ENCODE data around the gene SEPSECS. TPM values are rescaled to one million over a fixed set of nuclear protein-coding genes. Genes with fewer than 3 reads are reported as not detected.

The SEPSECS gene
- total RNA-seq, 4 donors from 2014 or later = 3.0 to 7.2 (median 4.4) TPM

DNA sequence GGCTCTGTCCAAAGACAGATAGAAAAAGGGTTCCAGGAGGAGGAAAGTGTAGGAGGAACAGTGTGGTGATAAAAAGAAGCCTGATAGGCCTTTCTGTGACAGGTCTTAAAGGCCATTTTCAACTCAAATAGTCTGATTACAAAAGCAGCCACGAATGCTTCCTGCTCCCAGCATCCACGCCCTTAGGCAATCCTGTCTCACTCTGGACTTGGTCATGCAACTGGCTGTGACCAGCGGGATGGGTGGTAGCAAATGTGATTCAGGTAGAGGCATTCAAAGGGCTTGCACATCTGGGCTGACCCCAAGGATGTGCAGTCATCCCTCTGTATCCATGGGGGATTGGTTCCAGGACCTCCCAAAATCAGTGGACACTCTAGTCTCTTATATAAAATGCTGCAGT is 14.4 kb upstream of the SEPSECS start:
- H3K9me3 ChIP-seq = no peaks in the 10 kb centered on the region
- no peak for DNase-seq
- H3K4me3 ChIP-seq = no peak overlapping the region
- WGBS, 2 donors = 30 to 63% methylated on average over 3 of the region's 3 CpGs
- TF ChIP-seq, protein P1, sequence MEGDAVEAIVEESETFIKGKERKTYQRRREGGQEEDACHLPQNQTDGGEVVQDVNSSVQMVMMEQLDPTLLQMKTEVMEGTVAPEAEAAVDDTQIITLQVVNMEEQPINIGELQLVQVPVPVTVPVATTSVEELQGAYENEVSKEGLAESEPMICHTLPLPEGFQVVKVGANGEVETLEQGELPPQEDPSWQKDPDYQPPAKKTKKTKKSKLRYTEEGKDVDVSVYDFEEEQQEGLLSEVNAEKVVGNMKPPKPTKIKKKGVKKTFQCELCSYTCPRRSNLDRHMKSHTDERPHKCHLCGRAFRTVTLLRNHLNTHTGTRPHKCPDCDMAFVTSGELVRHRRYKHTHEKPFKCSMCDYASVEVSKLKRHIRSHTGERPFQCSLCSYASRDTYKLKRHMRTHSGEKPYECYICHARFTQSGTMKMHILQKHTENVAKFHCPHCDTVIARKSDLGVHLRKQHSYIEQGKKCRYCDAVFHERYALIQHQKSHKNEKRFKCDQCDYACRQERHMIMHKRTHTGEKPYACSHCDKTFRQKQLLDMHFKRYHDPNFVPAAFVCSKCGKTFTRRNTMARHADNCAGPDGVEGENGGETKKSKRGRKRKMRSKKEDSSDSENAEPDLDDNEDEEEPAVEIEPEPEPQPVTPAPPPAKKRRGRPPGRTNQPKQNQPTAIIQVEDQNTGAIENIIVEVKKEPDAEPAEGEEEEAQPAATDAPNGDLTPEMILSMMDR (IDR thresholded peaks at IDR 0.05) = no peak
- no peak for TF ChIP-seq POLR2A (IDR thresholded peaks at IDR 0.05)
- intact Hi-C loops (cut with DNase I) = no loop called here
- H3K27ac ChIP-seq = peak overlapping the region in 1 of 4 donors; percentile 57
- peaks cover 12 to 23% (median 16%) of the 10 kb centered on the region in 3 donors for H3K4me1 ChIP-seq
- H3K36me3 ChIP-seq = no peaks in the 10 kb centered on the region
- H3K27me3 ChIP-seq = no peaks in the 10 kb centered on the region

DNA sequence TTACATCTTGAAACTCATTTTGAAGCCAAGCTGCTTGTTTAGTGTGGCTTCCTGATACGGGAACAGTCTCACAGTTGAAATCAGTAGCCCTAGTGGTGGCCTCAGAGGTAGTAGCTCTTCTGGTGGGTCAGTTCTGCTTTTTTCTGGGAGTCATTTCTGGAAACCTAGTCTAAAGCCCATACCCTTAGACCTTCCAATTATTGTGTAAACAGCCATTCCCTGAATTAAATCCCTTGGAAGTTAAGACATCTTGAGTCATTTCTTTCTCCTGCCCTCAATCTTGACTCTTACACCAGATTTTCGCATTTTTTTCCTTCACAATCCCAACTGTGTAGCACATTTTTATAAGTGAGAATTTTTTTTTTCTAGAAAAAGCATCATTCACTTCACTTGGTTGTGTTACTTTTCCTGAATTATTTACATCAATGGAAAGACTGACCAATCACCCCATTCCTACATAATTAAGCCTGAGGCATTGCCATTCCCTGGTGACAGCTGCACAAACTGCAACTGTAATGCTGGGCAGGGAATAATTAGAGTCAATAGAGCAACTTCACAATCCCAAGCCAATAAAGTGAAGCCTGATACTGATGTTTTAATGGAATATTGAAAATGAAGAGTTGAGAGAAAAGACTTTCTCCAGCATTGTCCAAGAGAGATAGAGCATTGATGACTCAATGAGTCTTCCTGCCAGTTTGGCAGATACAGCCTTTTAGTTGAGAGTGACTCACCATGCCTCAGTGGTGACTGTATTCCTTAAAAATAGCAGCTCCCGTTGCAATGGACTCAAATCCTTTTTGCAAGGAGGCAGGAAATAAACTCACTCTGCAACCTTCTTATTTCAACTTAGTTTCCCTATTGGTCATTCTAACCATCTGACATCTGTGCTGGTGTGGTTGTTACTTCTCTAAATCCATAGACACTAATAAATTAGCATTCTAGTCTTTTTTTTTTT is 13.0 kb upstream of the SEPSECS start:
- TF ChIP-seq, protein P1 (IDR thresholded peaks at IDR 0.05) = no peak
- no peak for TF ChIP-seq POLR2A (IDR thresholded peaks at IDR 0.05)
- H3K9me3 ChIP-seq = no peaks in the 10 kb centered on the region
- no peaks in the 10 kb centered on the region for H3K36me3 ChIP-seq
- no peak for DNase-seq
- H3K4me1 ChIP-seq = peaks cover 12 to 23% (median 16%) of the 10 kb centered on the region in 3 donors
- 43 to 59% methylated on average over 3 of the region's 3 CpGs for WGBS, 2 donors
- H3K27me3 ChIP-seq = no peaks in the 10 kb centered on the region
- H3K27ac ChIP-seq = peak overlapping the region; percentile 43 to 57 (median 50)
- intact Hi-C loops (cut with DNase I) = no loop called here
- H3K4me3 ChIP-seq = no peak overlapping the region

GRCh38 chr4:25171201-25171865 is 11.1 kb upstream of the SEPSECS start:
- H3K4me3 ChIP-seq = no peak overlapping the region
- no peaks in the 10 kb centered on the region for H3K27me3 ChIP-seq
- no peak for TF ChIP-seq POLR2A (IDR thresholded peaks at IDR 0.05)
- TF ChIP-seq, protein P1 (IDR thresholded peaks at IDR 0.05) = no peak
- no peak overlapping the region for H3K27ac ChIP-seq
- DNase-seq = no peak
- intact Hi-C loops (cut with DNase I) = no loop called here
- WGBS, 2 donors = 92 to 93% methylated on average over 11 of the region's 11 CpGs
- no peaks in the 10 kb centered on the region for H3K36me3 ChIP-seq
- H3K4me1 ChIP-seq = peaks cover 12 to 23% (median 16%) of the 10 kb centered on the region in 3 donors
- no peaks in the 10 kb centered on the region for H3K9me3 ChIP-seq

GRCh38 chr4:25169446-25169845 is 9.2 kb upstream of the SEPSECS start:
- no peaks in the 10 kb centered on the region for H3K27me3 ChIP-seq
- H3K27ac ChIP-seq = no peak overlapping the region
- TF ChIP-seq, protein P1 (IDR thresholded peaks at IDR 0.05) = no peak
- no peak for TF ChIP-seq POLR2A (IDR thresholded peaks at IDR 0.05)
- DNase-seq = no peak
- H3K36me3 ChIP-seq = peaks cover 0 to 8% (median 0%) of the 10 kb centered on the region in 3 donors
- H3K9me3 ChIP-seq = no peaks in the 10 kb centered on the region
- intact Hi-C loops (cut with DNase I) = no loop called here
- H3K4me1 ChIP-seq = peaks cover 12 to 21% (median 15%) of the 10 kb centered on the region in 3 donors
- no peak overlapping the region for H3K4me3 ChIP-seq

- DNase-seq = no peak
- H3K36me3 ChIP-seq = peaks cover 0 to 8% (median 0%) of the 10 kb centered on the region in 3 donors
- H3K9me3 ChIP-seq = no peaks in the 10 kb centered on the region
- H3K4me1 ChIP-seq = peaks cover 3 to 17% (median 13%) of the 10 kb centered on the region in 3 donors
- no peak overlapping the region for H3K27ac ChIP-seq
- H3K4me3 ChIP-seq = no peak overlapping the region
- WGBS, 2 donors = 95 to 96% methylated on average over 4 of the region's 4 CpGs
- intact Hi-C loops (cut with DNase I) = no loop called here
- TF ChIP-seq, protein P1 (IDR thresholded peaks at IDR 0.05) = no peak
- no peak for TF ChIP-seq POLR2A (IDR thresholded peaks at IDR 0.05)
- H3K27me3 ChIP-seq = no peaks in the 10 kb centered on the region
These were observed 5.7 kb upstream of the SEPSECS start for GRCh38 chr4:25165916-25166315.
